K562 (cell line): ENCODE data around the gene BCL2L1. TPM values are rescaled to one million over a fixed set of nuclear protein-coding genes. Genes with fewer than 3 reads are reported as not detected.

Experiments
- HEY1 ChIP-seq: fragments of 250-450 bp; sonication (Bioruptor Pico); IDR thresholded peaks from 2 replicates; pipeline ENCODE4 v1.5.0; 2020; ENCODE audit warnings: mild to moderate bottlenecking, moderate library complexity, borderline replicate concordance
- IRF2 ChIP-seq: sonication (generic); formaldehyde crosslinking; IDR thresholded peaks from 2 replicates; pipeline ENCODE4 v1.8.1; 2022; ENCODE audit warnings: mild to moderate bottlenecking, missing genetic modification reagents
- MEF2D ChIP-seq: conservative IDR thresholded peaks from 2 replicates; pipeline ENCODE4 v1.6.1; 2016; ENCODE audit warnings: low read depth, missing genetic modification characterization, missing compliant biosample characterization
- NR3C1 ChIP-seq: sonication (generic); formaldehyde crosslinking; IDR thresholded peaks from 2 replicates; pipeline ENCODE4 v1.8.1; 2022; ENCODE audit warnings: missing genetic modification reagents
- PCBP1 ChIP-seq: fragments of 200-400 bp; formaldehyde crosslinking; IDR thresholded peaks from 2 replicates; pipeline ENCODE4 v1.6.1; 2018; ENCODE audit warnings: mild to moderate bottlenecking, low read depth, low read length; ENCODE audit not compliant: poor library complexity, severe bottlenecking
- SETDB1 ChIP-seq: IDR thresholded peaks from one replicate; pipeline ENCODE4 v1.6.1; 2012; ENCODE audit warnings: low read length, control low read depth, inconsistent platforms
- TAF1 ChIP-seq: IDR thresholded peaks from 2 replicates; pipeline ENCODE4 v1.6.1; 2011; ENCODE audit warnings: mild to moderate bottlenecking, low read length, moderate library complexity; ENCODE audit not compliant: insufficient read depth, control insufficient read depth, severe bottlenecking; ENCODE audit errors: extremely low read depth
- TBL1XR1 ChIP-seq, 2 experiments: IDR thresholded peaks; 2 replicates each; pipeline ENCODE4 v1.6.1; 2012; ENCODE audit warnings: improper control_type of control experiment in 2 of 2, low read length in 2 of 2, mild to moderate bottlenecking in 1 of 2
- ZC3H4 ChIP-seq: sonication (generic); formaldehyde crosslinking; IDR thresholded peaks from 2 replicates; pipeline ENCODE4 v1.9.0; 2021; ENCODE audit warnings: missing genetic modification reagents, borderline replicate concordance
- ZFP30 ChIP-seq: fragments of 250-450 bp; sonication (Bioruptor Pico); IDR thresholded peaks from 2 replicates; pipeline ENCODE4 v1.8.0; 2022; ENCODE audit warnings: moderate library complexity, mild to moderate bottlenecking, inconsistent platforms, borderline replicate concordance
- ZKSCAN8 ChIP-seq: fragments of 200-800 bp; sonication (Bioruptor generic); IDR thresholded peaks from 2 replicates; pipeline ENCODE4 v1.6.1; 2016; ENCODE audit warnings: missing genetic modification characterization, missing compliant biosample characterization
- ZNF431 ChIP-seq: sonication (generic); formaldehyde crosslinking; IDR thresholded peaks from 2 replicates; pipeline ENCODE4 v1.8.0; 2022; ENCODE audit warnings: mild to moderate bottlenecking, missing genetic modification reagents
- polyA plus RNA-seq, 8 experiments: library from polyadenylated mRNA; depleted of rRNA in 4 of 8; stranded (reverse) in 5 of 8; unstranded in 3 of 8; fragments of >200 nt; fragmentation: Nextera tagmentation in 2 of 8; fragmentation: Illumina TruSeq in 1 of 8; extraction: Ambion mirVana in 2 of 8; extraction: Trizol in 1 of 8; gene quantifications; 2 replicates each; pipeline versions ENCODE4 v1.2.1 to v1.2.3, GENCODE V29; 2011 to 2014; ENCODE audit warnings: inconsistent platforms in 1 of 8, missing spikeins in 1 of 8
- total RNA-seq, 7 experiments: library from RNA; depleted of rRNA in 6 of 7; stranded (reverse); fragments of >200 nt in 6 of 7; fragmentation: Illumina TruSeq in 2 of 7; extraction: Trizol in 2 of 7; gene quantifications; 2 replicates each; pipeline versions ENCODE4 v1.2.1 to v1.2.3, GENCODE V29; 2011 to 2021; ENCODE audit warnings: low replicate concordance in 1 of 7
- TF ChIP-seq, protein P1 (sequence below): sonication (generic); formaldehyde crosslinking; IDR thresholded peaks from 2 replicates; pipeline ENCODE4 v1.8.1; 2022; ENCODE audit warnings: missing genetic modification reagents
- TF ChIP-seq, protein P2 (sequence below): fragments of 250-450 bp; sonication (Bioruptor Pico); IDR thresholded peaks from 2 replicates; pipeline ENCODE4 v1.8.0; 2022; ENCODE audit warnings: moderate library complexity, mild to moderate bottlenecking, inconsistent platforms
- TF ChIP-seq, protein P3 (sequence below): fragments of 250-450 bp; sonication (Bioruptor Pico); IDR thresholded peaks from 2 replicates; pipeline ENCODE4 v1.4.0; 2020; ENCODE audit warnings: mild to moderate bottlenecking, moderate library complexity, borderline replicate concordance
- TF ChIP-seq, protein P4 (sequence below): IDR thresholded peaks from 3 replicates; pipeline ENCODE4 v1.6.1; 2011; ENCODE audit warnings: borderline replicate concordance, mild to moderate bottlenecking; ENCODE audit not compliant: insufficient read length, insufficient read depth
- TF ChIP-seq, protein P5 (sequence below): fragments of 450-650 bp; formaldehyde crosslinking; IDR thresholded peaks from 2 replicates; pipeline ENCODE4 v1.4.0; 2022; ENCODE audit warnings: mild to moderate bottlenecking, moderate library complexity
- TF ChIP-seq, protein P6 (sequence below): fragments of 450-650 bp; IDR thresholded peaks from 2 replicates; pipeline ENCODE4 v1.6.1; 2016; ENCODE audit warnings: low read depth, mild to moderate bottlenecking, moderate library complexity
- TF ChIP-seq, protein P7 (sequence below), 2 experiments: fragments of 200-800 bp in 1 of 2; sonication (Bioruptor generic) in 1 of 2; sonication (generic) in 1 of 2; formaldehyde crosslinking in 1 of 2; IDR thresholded peaks in 1 of 2; conservative IDR thresholded peaks in 1 of 2; 2 replicates each; pipeline versions ENCODE4 v1.5.0 to v1.6.1; 2016 to 2020; ENCODE audit warnings: missing compliant biosample characterization in 1 of 2, missing genetic modification characterization in 1 of 2, missing genetic modification reagents in 1 of 2

BCL2L1 gene
- total and polyA plus RNA-seq, 9 of the 15 experiments (the other 6 are each of a cell fraction or from before 2014, with no cell fraction given), result 3.3 to 182 (median 120) TPM

DNA sequence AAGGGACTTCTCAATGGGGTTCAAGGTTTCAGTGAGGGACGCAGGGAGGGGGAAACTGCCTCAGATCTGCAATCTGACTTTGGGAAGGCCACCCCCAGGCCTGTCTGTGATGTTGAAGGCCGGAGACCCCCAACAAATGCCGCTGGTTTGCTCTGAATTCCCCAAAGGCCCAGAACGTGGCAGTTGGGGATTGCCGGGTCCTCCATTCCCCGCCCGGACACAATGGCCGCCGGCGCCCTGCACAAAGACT, 326 bp upstream of the BCL2L1 start (continued):
- TF ChIP-seq, protein P1, sequence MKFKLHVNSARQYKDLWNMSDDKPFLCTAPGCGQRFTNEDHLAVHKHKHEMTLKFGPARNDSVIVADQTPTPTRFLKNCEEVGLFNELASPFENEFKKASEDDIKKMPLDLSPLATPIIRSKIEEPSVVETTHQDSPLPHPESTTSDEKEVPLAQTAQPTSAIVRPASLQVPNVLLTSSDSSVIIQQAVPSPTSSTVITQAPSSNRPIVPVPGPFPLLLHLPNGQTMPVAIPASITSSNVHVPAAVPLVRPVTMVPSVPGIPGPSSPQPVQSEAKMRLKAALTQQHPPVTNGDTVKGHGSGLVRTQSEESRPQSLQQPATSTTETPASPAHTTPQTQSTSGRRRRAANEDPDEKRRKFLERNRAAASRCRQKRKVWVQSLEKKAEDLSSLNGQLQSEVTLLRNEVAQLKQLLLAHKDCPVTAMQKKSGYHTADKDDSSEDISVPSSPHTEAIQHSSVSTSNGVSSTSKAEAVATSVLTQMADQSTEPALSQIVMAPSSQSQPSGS (CRISPR knock-in tag), result no peak
- no peak for TF ChIP-seq HEY1 (CRISPR knock-in tag)
- TF ChIP-seq ZFP30 (CRISPR knock-in tag), result no peak
- TF ChIP-seq, protein P2, sequence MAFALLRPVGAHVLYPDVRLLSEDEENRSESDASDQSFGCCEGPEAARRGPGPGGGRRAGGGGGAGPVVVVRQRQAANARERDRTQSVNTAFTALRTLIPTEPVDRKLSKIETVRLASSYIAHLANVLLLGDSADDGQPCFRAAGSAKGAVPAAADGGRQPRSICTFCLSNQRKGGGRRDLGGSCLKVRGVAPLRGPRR (CRISPR knock-in tag), result 0 out of 2 replicates have a peak, but pooled peaks have one; percentile 36
- TF ChIP-seq, protein P3, sequence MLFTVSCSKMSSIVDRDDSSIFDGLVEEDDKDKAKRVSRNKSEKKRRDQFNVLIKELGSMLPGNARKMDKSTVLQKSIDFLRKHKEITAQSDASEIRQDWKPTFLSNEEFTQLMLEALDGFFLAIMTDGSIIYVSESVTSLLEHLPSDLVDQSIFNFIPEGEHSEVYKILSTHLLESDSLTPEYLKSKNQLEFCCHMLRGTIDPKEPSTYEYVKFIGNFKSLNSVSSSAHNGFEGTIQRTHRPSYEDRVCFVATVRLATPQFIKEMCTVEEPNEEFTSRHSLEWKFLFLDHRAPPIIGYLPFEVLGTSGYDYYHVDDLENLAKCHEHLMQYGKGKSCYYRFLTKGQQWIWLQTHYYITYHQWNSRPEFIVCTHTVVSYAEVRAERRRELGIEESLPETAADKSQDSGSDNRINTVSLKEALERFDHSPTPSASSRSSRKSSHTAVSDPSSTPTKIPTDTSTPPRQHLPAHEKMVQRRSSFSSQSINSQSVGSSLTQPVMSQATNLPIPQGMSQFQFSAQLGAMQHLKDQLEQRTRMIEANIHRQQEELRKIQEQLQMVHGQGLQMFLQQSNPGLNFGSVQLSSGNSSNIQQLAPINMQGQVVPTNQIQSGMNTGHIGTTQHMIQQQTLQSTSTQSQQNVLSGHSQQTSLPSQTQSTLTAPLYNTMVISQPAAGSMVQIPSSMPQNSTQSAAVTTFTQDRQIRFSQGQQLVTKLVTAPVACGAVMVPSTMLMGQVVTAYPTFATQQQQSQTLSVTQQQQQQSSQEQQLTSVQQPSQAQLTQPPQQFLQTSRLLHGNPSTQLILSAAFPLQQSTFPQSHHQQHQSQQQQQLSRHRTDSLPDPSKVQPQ, result no peak
- TF ChIP-seq ZKSCAN8 (CRISPR knock-in tag), result no peak
- TF ChIP-seq, protein P4, sequence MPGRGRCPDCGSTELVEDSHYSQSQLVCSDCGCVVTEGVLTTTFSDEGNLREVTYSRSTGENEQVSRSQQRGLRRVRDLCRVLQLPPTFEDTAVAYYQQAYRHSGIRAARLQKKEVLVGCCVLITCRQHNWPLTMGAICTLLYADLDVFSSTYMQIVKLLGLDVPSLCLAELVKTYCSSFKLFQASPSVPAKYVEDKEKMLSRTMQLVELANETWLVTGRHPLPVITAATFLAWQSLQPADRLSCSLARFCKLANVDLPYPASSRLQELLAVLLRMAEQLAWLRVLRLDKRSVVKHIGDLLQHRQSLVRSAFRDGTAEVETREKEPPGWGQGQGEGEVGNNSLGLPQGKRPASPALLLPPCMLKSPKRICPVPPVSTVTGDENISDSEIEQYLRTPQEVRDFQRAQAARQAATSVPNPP, result no peak
- TF ChIP-seq PCBP1, result no peak
- TF ChIP-seq, protein P5, sequence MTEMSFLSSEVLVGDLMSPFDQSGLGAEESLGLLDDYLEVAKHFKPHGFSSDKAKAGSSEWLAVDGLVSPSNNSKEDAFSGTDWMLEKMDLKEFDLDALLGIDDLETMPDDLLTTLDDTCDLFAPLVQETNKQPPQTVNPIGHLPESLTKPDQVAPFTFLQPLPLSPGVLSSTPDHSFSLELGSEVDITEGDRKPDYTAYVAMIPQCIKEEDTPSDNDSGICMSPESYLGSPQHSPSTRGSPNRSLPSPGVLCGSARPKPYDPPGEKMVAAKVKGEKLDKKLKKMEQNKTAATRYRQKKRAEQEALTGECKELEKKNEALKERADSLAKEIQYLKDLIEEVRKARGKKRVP (CRISPR knock-in tag), result no peak
- TF ChIP-seq MEF2D, result 0 out of 2 replicates have a peak, but pooled peaks have one; percentile 33
- TF ChIP-seq, protein P6, sequence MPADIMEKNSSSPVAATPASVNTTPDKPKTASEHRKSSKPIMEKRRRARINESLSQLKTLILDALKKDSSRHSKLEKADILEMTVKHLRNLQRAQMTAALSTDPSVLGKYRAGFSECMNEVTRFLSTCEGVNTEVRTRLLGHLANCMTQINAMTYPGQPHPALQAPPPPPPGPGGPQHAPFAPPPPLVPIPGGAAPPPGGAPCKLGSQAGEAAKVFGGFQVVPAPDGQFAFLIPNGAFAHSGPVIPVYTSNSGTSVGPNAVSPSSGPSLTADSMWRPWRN, result no peak
- TF ChIP-seq NR3C1, result no peak
- TF ChIP-seq, protein P7, sequence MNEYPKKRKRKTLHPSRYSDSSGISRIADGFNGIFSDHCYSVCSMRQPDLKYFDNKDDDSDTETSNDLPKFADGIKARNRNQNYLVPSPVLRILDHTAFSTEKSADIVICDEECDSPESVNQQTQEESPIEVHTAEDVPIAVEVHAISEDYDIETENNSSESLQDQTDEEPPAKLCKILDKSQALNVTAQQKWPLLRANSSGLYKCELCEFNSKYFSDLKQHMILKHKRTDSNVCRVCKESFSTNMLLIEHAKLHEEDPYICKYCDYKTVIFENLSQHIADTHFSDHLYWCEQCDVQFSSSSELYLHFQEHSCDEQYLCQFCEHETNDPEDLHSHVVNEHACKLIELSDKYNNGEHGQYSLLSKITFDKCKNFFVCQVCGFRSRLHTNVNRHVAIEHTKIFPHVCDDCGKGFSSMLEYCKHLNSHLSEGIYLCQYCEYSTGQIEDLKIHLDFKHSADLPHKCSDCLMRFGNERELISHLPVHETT (CRISPR knock-in tag; conservative IDR thresholded peaks at IDR 0.05 in 1 of 2, IDR thresholded peaks at IDR 0.05 in 1 of 2), result no peak; a peak in 1 of 4 replicates
- TF ChIP-seq SETDB1, result no peak
- TF ChIP-seq ZC3H4 (CRISPR knock-in tag), result no peak
- TF ChIP-seq TBL1XR1 (IDR thresholded peaks at IDR 0.05; ENCODE audit: low read length in 2 of 2), result no peak
- no peak for TF ChIP-seq ZNF431 (CRISPR knock-in tag)
- TF ChIP-seq IRF2 (CRISPR knock-in tag), result no peak
- peak; percentile 20 for TF ChIP-seq TAF1
